KOPT-K1 (cell line): ENCODE measurements around the gene UBXN10.

ENCODE experiments used
- H3K27ac ChIP-seq: fragments of 200-600 bp; sonication (generic); 2 replicates; pipeline ENCODE4 v1.5.1; 2016; ENCODE audit warnings: antibody characterized with exemption, mild to moderate bottlenecking, low read depth, low read length; ENCODE audit not compliant: poor library complexity, severe bottlenecking
- H3K36me3 ChIP-seq: fragments of 200-600 bp; sonication (generic); 2 replicates; pipeline ENCODE4 v1.5.1; 2017; ENCODE audit warnings: antibody characterized with exemption, mild to moderate bottlenecking, low read length, moderate library complexity; ENCODE audit not compliant: insufficient read depth
- H3K9me3 ChIP-seq: fragments of 200-600 bp; sonication (generic); 2 replicates; pipeline ENCODE4 v1.5.1; 2017; ENCODE audit warnings: antibody characterized with exemption, low read length, mild to moderate bottlenecking; ENCODE audit not compliant: insufficient read depth, poor library complexity, severe bottlenecking

The UBXN10 gene

DNA sequence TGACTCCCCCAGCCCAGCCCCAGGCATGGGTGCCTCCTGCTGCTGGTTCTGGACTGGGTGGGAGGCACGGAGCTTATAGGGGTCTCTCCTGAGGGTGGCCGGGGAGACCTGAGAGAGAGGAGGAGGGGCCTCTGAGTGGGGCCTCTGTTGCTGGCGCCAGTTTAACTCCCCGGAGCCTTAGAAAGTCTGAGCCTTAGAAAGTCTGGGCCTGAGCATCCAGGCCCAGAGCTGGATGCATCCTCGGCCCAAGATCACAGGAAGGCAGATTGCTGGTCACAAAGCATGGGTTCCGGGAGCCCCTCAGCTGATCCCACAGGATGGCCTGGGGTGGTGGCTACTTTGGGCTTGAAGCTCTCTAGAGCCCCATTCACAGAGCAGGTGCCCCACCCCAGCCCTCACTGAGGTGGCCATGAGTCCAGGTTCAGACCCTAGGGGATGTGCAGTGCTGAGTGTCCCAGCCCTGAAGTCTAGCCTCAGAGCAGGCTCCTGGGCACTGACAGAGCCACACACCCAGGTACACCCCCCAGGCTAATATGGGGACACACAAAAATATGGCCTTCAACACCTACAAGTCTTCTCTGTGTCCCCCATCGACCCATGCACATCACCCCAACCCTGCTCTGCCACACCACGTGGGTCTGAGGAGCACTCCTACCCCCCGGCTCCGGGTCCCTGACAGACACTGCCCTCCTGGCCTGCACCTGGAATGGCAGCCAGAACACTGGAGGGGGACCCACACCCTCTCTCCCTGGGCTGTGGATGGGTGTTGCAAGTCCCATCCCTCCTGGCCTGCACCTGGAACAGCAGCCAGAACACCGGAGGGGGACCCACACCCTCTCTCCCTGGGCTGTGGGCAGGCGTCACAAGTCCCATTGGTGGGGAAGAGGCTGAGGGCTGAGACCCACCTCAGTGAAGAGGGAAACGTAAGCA lies 37.1 kb upstream of the UBXN10 start:
- H3K36me3 ChIP-seq: no peaks in the 10 kb centered on the region
- H3K9me3 ChIP-seq: no peaks in the 10 kb centered on the region
- H3K27ac ChIP-seq: no peak overlapping the region

DNA sequence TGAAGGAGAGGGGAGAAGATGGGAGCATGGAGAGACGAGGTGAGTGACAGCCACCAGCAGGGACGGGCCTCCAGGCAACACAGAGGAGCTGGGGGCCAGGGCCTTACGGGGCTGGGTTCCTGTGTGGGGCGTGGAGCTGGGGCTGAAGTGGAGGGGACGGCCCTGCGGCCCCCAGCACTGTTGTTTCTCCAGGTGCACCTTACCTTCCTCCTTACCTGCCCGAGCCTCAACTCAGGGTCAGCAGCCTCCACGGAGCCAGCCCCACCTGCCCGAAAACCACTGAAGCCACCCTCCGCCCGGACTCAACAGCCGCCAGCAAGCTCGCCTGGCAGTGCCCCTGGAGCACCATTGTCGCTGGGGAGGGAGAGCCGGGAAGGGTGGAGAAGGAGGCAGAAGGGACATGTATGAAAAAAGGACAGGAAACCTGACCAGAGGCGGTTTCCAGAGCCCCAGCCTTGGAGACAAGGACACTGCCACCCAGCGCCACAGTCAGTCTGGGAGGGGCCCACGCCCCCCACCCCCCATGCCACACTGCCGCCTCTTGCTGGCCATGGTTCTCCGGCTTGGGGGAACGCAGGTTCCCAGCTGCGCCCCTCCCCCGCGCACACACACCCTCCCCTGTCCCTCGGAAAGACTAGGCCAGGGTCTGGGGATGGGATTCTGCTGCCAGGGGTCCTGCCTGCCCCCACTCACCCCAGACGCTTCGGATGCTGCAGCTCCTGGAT lies 36.1 kb upstream of the UBXN10 start:
- H3K9me3 ChIP-seq: no peaks in the 10 kb centered on the region
- no peak overlapping the region for H3K27ac ChIP-seq
- H3K36me3 ChIP-seq: no peaks in the 10 kb centered on the region

- no peaks in the 10 kb centered on the region for H3K9me3 ChIP-seq
- H3K27ac ChIP-seq: no peak overlapping the region
- no peaks in the 10 kb centered on the region for H3K36me3 ChIP-seq
Observed at GRCh38 chr1:20150326-20150705, 35.6 kb upstream of the UBXN10 start.

GRCh38 chr1:20150969-20151368 lies 34.9 kb upstream of the UBXN10 start:
- Histone ChIP-seq H3K36me3 (no peaks in the 10 kb centered on the region), H3K27ac (no peak overlapping the region), H3K9me3 (no peaks in the 10 kb centered on the region)

DNA sequence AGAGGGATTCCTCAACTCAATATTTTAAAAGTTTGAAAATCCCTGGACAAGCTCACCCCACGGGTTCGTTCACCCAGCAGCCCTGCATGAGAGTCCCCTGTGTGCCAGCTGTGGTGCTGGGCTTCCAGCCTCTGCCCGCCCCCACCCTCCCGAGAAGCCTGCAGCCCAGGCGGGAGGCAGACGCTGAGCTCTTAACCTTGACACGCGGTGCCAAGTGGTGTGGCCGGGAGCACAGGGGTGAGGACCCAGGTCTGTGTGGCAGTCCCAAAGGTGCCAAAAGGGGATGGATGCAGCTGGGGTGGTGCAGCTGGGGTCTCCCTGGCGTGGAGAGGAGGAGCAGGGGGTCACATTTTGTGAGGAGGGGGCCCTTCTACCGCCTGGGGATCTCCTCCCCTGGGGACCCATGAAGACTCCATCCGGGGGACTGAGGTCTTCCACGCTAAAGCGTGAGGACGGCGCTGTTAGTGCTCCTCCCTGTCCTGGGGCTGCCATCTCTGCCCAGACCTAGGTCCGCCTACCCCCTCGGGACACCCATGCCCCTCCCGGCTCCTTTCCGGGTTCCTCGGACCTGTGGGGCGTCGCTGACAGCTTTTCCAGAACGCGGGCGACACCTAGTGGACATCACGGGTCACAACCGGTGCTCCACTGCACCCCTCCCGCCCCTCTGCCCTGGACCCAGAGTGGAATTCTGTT lies 33.8 kb upstream of the UBXN10 start:
- Histone ChIP-seq H3K36me3 (no peaks in the 10 kb centered on the region), H3K27ac (no peak overlapping the region), H3K9me3 (no peaks in the 10 kb centered on the region)

GRCh38 chr1:20152599-20152930 lies 33.3 kb upstream of the UBXN10 start:
- H3K9me3 ChIP-seq: no peaks in the 10 kb centered on the region

GRCh38 chr1:20153000-20153418 lies 32.9 kb upstream of the UBXN10 start:
- no peaks in the 10 kb centered on the region for H3K36me3 ChIP-seq
- peaks cover 3% of the 10 kb centered on the region for H3K9me3 ChIP-seq
- H3K27ac ChIP-seq: no peak overlapping the region

More at GRCh38 chr1:20152599-20152930, 33.3 kb upstream of the UBXN10 start:
- Histone ChIP-seq H3K36me3 (no peaks in the 10 kb centered on the region), H3K27ac (no peak overlapping the region)

GRCh38 chr1:20154301-20154831 lies 31.5 kb upstream of the UBXN10 start:
- Histone ChIP-seq H3K9me3 (peaks cover 17% of the 10 kb centered on the region), H3K36me3 (no peaks in the 10 kb centered on the region), H3K27ac (no peak overlapping the region)

DNA sequence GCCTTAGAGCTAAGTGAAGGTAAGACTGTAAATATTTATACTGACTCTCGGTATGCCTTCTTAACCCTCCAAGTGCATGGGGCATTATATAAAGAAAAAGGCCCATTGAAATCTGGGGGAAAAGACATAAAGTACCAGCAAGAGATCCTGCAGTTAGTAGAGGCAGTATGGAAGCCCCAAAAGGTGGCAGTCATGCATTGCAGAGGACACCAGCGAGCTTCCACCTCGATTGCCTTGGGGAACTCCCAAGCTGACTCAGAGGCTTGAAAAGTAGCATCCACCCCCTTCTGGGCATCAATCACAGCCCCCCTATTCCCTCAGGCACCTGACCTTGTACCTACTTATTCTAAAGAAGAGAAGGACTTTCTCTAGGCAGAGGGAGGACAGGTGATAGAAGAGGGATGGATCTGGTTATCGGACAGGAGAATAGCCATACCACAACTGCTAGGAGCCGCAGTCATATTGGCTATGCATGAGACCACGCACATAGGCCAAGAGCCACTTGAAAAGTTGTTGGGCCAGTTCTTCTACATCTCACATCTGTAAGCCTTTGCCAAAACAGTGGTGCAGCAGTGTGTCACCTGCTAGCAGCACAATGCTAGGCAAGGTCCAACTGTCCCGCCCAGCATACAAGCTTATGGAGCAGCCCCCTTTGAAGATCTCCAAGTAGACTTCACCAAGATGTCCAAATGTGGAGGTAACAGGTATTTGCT lies 27.4 kb upstream of the UBXN10 start:
- Histone ChIP-seq H3K36me3 (no peaks in the 10 kb centered on the region), H3K9me3 (peaks cover 42% of the 10 kb centered on the region), H3K27ac (no peak overlapping the region)

- H3K9me3 ChIP-seq: peaks cover 42% of the 10 kb centered on the region
- H3K27ac ChIP-seq: no peak overlapping the region
- H3K36me3 ChIP-seq: no peaks in the 10 kb centered on the region
Observed at GRCh38 chr1:20160034-20160433, 25.9 kb upstream of the UBXN10 start.

DNA sequence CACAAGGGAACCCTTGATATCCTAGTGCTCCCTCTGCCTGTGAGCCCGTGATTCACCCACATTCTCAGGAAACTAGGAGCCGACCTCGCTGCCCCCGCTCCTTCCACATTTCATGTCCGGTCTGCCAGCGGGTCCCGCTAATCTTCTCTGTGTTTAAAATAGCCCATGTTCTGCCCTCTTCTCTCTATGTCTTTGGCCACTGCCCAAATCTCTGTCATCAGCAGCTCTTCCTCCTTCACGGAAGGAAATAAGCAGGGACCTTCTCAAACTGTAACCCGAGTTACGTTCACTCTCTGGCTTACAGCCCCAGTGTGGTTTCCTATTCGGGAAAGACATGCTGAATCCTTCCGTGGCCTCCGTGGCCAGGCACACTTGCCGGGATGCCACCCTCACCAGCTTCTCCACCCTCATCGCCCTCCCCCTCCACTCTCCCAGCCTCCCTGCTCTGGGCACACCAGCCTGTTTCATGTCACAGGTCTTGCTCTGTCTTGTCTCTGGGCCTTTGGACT lies 21.1 kb upstream of the UBXN10 start:
- Histone ChIP-seq H3K9me3 (peaks cover 21% of the 10 kb centered on the region), H3K36me3 (no peaks in the 10 kb centered on the region), H3K27ac (no peak overlapping the region)

- Histone ChIP-seq H3K36me3 (no peaks in the 10 kb centered on the region), H3K27ac (no peak overlapping the region), H3K9me3 (peaks cover 14% of the 10 kb centered on the region)
Observed at GRCh38 chr1:20165522-20165951, 20.4 kb upstream of the UBXN10 start.

DNA sequence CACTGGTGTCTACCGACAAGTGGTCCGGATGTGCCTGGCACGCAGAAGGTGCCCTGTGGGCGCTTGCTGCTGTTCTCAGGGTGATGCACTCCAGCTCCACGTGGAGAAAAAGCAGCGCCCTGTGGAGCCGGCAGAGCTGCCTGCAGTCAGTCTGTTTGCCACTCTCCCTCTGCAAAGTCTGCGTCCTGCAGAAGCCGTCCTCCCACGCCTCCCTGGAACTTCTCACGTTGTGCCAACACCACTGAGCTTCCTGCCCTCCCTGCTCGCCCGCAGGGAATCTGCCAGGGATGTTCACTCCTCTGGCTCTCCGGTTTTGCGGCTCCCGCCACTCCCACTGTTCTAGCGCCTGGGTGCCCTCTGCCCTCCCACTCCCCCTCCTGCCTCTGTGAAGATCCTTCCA lies 19.8 kb upstream of the UBXN10 start:
- H3K27ac ChIP-seq: no peak overlapping the region
- H3K9me3 ChIP-seq: peaks cover 8% of the 10 kb centered on the region

GRCh38 chr1:20167126-20167525 lies 18.8 kb upstream of the UBXN10 start:
- Histone ChIP-seq H3K27ac (no peak overlapping the region), H3K9me3 (no peaks in the 10 kb centered on the region)

More for the DNA sequence above, 19.8 kb upstream of the UBXN10 start:
- H3K36me3 ChIP-seq: no peaks in the 10 kb centered on the region

More at GRCh38 chr1:20167126-20167525, 18.8 kb upstream of the UBXN10 start:
- H3K36me3 ChIP-seq: no peaks in the 10 kb centered on the region
